ENCODE data around the gene PADI4. TPM values are rescaled to one million over a fixed set of nuclear protein-coding genes. Genes with fewer than 3 reads are reported as not detected.

The PADI4 gene
- total and polyA plus RNA-seq, 2 of the 8 experiments (the other 6 are each of a cell fraction or from before 2014, with no cell fraction given), result 0.29 TPM; not detected in 1

DNA sequence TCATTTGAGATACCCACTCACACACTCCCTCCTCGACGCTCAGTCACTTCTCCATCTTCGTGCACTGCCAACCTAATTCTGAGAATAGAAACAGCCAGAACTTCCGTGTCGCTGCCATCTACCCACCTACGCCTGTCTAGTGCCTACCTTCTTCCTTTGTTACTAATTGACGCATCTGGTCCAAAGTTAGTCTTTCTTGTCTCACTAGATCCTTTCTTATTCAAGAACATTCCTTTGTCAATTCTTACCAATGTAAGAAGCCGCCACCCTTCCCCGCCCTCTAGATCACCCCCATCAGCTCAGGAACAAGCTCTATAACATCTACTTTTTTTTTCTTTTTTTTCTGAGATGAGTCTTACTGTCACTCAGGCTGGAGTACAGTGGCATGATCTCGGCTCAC, 67.7 kb downstream of the PADI4 start:
- H2AFZ ChIP-seq (ENCODE audit: low read length), result no peak overlapping the region
- H3K27me3 ChIP-seq (replicated peaks in 1 of 4; ENCODE audit: control insufficient read depth in 3 of 4, extremely low read depth in 1 of 4, insufficient read depth in 3 of 4, low read length in 3 of 4), result no peaks in the 10 kb centered on the region; a peak in 1 of 7 replicates
- POLR2A ChIA-PET (ENCODE audit: partially characterized antibody), result interaction anchor here (1.4 kb wide), 1 partner anchor 13 kb away, joined by 3 read pairs; no protein-coding TSS in a partner anchor
- no peak overlapping the region for H3K4me3 ChIP-seq (ENCODE audit: extremely low read depth in 1 of 4, insufficient read depth in 2 of 4, low read depth in 3 of 4, low read length in 4 of 4)
- no peak overlapping the region for H2BK20ac ChIP-seq (ENCODE audit: low read length)
- no peak overlapping the region for H3K18ac ChIP-seq (ENCODE audit: extremely low read depth, low read length)
- H2BK5ac ChIP-seq (ENCODE audit: low read depth, low read length), result no peak overlapping the region
- H3K79me1 ChIP-seq (ENCODE audit: low read depth, low read length), result no peaks in the 10 kb centered on the region
- H4K5ac ChIP-seq (ENCODE audit: insufficient read length, low read depth, low read length), result no peak overlapping the region
- H3K4me2 ChIP-seq (ENCODE audit: insufficient read depth in 1 of 2, low read depth in 2 of 2, low read length in 2 of 2), result no peak overlapping the region
- H2AK5ac ChIP-seq (ENCODE audit: low read depth, low read length), result no peak overlapping the region
- no peak overlapping the region for H3K9ac ChIP-seq (replicated peaks in 1 of 4; ENCODE audit: extremely low read depth in 1 of 4, low read depth in 3 of 4, low read length in 3 of 4)
- H3K27ac ChIP-seq (ENCODE audit: low read depth, low read length), result no peak overlapping the region
- no peaks in the 10 kb centered on the region for H3K9me3 ChIP-seq (ENCODE audit: insufficient read depth in 2 of 2, low read depth in 1 of 2, low read length in 1 of 2)
- WGBS, 2 experiments (ENCODE audit: extremely low coverage in 1 of 2, insufficient coverage in 1 of 2, insufficient read length in 1 of 2, insufficient replicate concordance in 2 of 2, low coverage in 1 of 2, low lambda C conversion rate in 2 of 2, missing lambda C conversion rate in 1 of 2), result 91% methylated on average over 10 of the region's 10 CpGs; no CpG with 5 or more reads in 1 of the 2 experiments
- CTCF ChIA-PET (ENCODE audit: partially characterized antibody), result interaction anchor here (0.6 to 1.6 kb wide), 3 partner anchors 33 to 329 kb away, joined by 3 to 4 read pairs (median 4); no protein-coding TSS in a partner anchor
- H4K91ac ChIP-seq (replicated peaks; ENCODE audit: insufficient read length, low read length), result no peak overlapping the region
- H3K23ac ChIP-seq (ENCODE audit: insufficient read length), result no peak overlapping the region
- H4K20me1 ChIP-seq (replicated peaks in 1 of 2; ENCODE audit: control insufficient read depth in 1 of 2, insufficient read depth in 2 of 2, low read length in 2 of 2), result no peaks in the 10 kb centered on the region
- H3K4ac ChIP-seq (replicated peaks; ENCODE audit: insufficient read length, low read depth, low read length), result no peak overlapping the region
- peaks cover 5 to 12% (median 11%) of the 10 kb centered on the region in 4 experiments; a peak in 6 of 7 replicates for H3K4me1 ChIP-seq (replicated peaks in 1 of 4; ENCODE audit: control insufficient read depth in 3 of 4, insufficient read depth in 4 of 4, low read length in 3 of 4)
- H2BK15ac ChIP-seq (ENCODE audit: low read length), result no peak overlapping the region
- no peak overlapping the region for H4K8ac ChIP-seq (ENCODE audit: extremely low read depth, insufficient read depth, low read length)
- H3K23me2 ChIP-seq (ENCODE audit: low read depth, low read length), result no peaks in the 10 kb centered on the region
- no peaks in the 10 kb centered on the region for H3K36me3 ChIP-seq (ENCODE audit: control insufficient read depth in 2 of 4, insufficient read depth in 4 of 4, low read length in 3 of 4)
- H3K79me2 ChIP-seq (ENCODE audit: control insufficient read depth in 1 of 2, insufficient read depth in 2 of 2, low read length in 2 of 2), result no peaks in the 10 kb centered on the region
- no peak for FAIRE-seq
- no peak overlapping the region for H3K14ac ChIP-seq (ENCODE audit: insufficient read length)
- no peak for DNase-seq (ENCODE audit: low read depth in 1 of 2, low spot score in 2 of 2)
- no peak overlapping the region for H2BK12ac ChIP-seq (ENCODE audit: low read depth, low read length)
- no peak overlapping the region for H2BK120ac ChIP-seq (replicated peaks; ENCODE audit: low read depth, low read length)
- no peak overlapping the region for H3K56ac ChIP-seq (replicated peaks; ENCODE audit: insufficient read length, low read depth, low read length)
- TF ChIP-seq NANOG (IDR thresholded peaks at IDR 0.05; ENCODE audit: insufficient read depth, low read depth, low read length, poor library complexity, severe bottlenecking), result no peak
- TF ChIP-seq, protein P1, sequence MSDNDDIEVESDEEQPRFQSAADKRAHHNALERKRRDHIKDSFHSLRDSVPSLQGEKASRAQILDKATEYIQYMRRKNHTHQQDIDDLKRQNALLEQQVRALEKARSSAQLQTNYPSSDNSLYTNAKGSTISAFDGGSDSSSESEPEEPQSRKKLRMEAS (IDR thresholded peaks at IDR 0.05), result no peak
- TF ChIP-seq TEAD4 (IDR thresholded peaks at IDR 0.05; ENCODE audit: low read depth, low read length), result no peak
- TF ChIP-seq, protein P2, sequence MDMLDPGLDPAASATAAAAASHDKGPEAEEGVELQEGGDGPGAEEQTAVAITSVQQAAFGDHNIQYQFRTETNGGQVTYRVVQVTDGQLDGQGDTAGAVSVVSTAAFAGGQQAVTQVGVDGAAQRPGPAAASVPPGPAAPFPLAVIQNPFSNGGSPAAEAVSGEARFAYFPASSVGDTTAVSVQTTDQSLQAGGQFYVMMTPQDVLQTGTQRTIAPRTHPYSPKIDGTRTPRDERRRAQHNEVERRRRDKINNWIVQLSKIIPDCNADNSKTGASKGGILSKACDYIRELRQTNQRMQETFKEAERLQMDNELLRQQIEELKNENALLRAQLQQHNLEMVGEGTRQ (IDR thresholded peaks at IDR 0.05; ENCODE audit: low read length), result no peak
- TF ChIP-seq GABPA (IDR thresholded peaks at IDR 0.05; ENCODE audit: borderline replicate concordance, insufficient read depth, low read length), result no peak
- TF ChIP-seq RNF2 (IDR thresholded peaks at IDR 0.05; ENCODE audit: borderline replicate concordance, low read depth, low read length, missing control alignments, poor library complexity, severe bottlenecking), result no peak
- TF ChIP-seq RBBP5 (IDR thresholded peaks at IDR 0.05; ENCODE audit: borderline replicate concordance, low read depth, low read length), result no peak
- TF ChIP-seq RXRA (IDR thresholded peaks at IDR 0.05; ENCODE audit: insufficient read depth, low read depth, low read length), result no peak
- no peak for TF ChIP-seq CHD1 (IDR thresholded peaks at IDR 0.05; ENCODE audit: low read depth, low read length)
- TF ChIP-seq CHD2 (IDR thresholded peaks at IDR 0.05; ENCODE audit: low read length), result no peak
- no peak for TF ChIP-seq SIRT6 (IDR thresholded peaks at IDR 0.05; ENCODE audit: low read length)
- TF ChIP-seq BRCA1 (IDR thresholded peaks at IDR 0.05; ENCODE audit: low read depth, low read length), result no peak
- TF ChIP-seq TAF1 (IDR thresholded peaks at IDR 0.05; ENCODE audit: low read depth, low read length), result no peak

All from H1 (cell line).